HG03442 (cell line): Measurements from ENCODE around the gene ATG12.
"Not testable (repeated sequence)": the region's sequence is repeated elsewhere in the genome, so short reads cannot be mapped to it uniquely, and the experiment has no call there.

Experiments
- ATAC-seq: cut with Tn5 transposase; IDR thresholded peaks from one replicate; pipeline ENCODE4 v1.9.1; 2021; ENCODE audit warnings: mild to moderate bottlenecking, moderate library complexity; ENCODE audit not compliant: unreplicated experiment

ATG12 gene

GRCh38 chr5:115841382-115842088 lies at the start of gene ATG12, which contains the start of gene AP3S1:
Gene ATG12 (minus strand): TSS chr5:115841565. CDS start chr5:115841552, 13 bp downstream.
Gene AP3S1 (plus strand): TSS chr5:115841935. CDS start chr5:115842038, 103 bp downstream.
- peak; percentile 84 for ATAC-seq

DNA sequence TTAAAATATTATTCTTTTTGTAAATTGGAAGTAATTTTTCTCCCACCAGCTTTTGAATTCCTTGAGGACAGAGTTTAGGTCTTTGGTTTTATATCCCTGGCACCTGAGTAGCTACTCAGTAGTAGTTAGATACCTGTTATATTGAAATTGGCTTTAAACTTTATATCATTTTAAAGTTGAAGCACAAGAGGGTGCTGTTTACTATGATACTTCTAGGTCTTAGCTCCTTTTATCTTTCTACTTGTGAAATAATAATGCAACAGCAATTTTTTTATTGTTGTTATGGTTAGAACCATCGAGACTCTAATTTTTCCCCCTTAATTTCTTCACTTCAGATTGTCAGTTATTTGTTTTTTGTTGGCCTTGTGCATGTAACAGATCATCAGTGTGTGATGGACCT lies 46.7 kb upstream of the ATG12 start:
- ATAC-seq: no peak

GRCh38 chr5:115885208-115885607 lies 43.8 kb upstream of the ATG12 start:
- not testable (repeated sequence) for ATAC-seq

DNA sequence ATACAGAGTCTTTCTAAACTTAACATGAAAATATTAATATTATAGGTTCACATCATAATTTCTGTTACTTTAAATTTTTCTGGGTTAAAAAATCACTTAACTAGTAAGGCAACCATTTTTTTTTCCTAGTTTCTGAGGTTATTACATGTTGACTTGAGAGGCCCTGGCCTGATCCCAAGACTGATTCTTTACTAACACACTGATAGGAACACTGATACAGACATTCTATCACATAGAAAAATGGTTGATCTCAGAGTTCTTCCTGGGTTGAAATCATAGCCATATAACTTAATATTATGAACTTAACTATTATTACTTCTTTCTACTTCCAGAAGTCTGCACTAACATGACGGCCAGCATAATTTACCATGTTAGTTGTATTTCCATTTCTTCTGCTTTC lies 43.3 kb upstream of the ATG12 start:
- no peak for ATAC-seq

DNA sequence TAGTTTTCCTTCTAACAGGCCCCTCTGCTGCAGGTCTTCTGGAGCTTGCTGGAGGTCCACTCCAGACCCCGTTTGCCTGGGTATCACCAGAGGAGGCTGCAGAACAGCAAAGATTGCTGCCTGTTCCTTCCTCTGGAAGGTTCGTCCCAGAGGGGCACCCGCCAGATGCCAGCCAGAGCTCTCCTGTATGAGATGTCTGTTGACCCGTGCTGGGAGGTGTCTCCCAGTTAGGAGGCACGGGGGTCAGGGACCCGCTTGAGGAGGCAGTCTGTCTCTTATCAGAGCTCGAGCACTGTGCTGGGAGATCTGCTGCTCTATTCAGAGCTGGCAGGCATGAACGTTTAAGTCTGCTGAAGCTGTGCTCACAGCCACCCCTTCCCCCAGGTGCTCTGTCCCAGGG lies 41.1 kb upstream of the ATG12 start:
- not testable (repeated sequence) for ATAC-seq

DNA sequence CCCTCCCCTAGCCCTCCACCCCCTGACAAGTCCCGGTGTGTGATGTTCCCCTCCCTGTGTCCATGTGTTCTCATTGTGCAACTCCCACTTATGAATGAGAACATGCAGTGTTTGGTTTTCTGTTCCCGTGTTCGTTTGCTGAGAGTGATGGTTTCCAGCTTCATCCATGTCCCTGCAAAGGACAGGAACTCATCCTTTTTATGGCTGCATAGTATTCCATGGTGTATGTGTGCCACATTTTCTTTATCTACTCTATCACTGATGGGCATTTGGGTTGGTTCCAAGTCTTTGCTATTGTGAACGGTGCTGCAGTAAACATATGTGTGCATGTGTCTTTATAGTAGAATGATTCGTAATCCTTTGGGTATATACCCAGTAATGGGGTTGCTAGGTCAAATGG lies 36.0 kb upstream of the ATG12 start:
- not testable (repeated sequence) for ATAC-seq

- no peak for ATAC-seq
Measured at GRCh38 chr5:115875447-115875846, 34.1 kb upstream of the ATG12 start.

GRCh38 chr5:115873392-115873791 lies 32.0 kb upstream of the ATG12 start:
- ATAC-seq: no peak

GRCh38 chr5:115872447-115872846 lies 31.1 kb upstream of the ATG12 start:
- ATAC-seq: no peak

DNA sequence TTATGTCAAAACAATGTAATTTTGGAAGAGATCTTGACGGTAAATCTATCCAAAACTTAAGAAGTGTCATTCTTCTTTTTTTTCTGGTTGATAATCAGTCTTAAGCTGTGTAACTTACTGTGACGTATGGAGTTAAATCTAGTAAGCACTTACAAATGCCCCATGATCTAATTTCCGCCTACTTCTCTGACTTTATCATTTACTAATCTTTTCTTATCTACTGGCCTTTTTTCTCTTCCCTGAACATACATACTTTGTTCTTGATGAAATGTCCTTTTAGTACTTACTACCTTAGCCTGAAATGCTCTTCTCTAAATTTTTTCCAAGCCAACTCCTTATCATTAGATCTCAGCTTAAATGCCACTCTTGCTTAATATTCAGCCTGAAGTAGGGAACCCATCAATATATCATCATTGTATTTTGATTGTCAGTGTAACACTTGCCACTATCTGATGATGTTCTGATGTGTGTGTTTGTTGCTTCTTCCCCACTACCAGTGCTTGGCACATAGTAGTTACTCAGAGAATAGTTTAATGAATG lies 28.0 kb upstream of the ATG12 start:
- ATAC-seq: no peak

- no peak for ATAC-seq
Measured at GRCh38 chr5:115859378-115859777, 18.0 kb upstream of the ATG12 start.

DNA sequence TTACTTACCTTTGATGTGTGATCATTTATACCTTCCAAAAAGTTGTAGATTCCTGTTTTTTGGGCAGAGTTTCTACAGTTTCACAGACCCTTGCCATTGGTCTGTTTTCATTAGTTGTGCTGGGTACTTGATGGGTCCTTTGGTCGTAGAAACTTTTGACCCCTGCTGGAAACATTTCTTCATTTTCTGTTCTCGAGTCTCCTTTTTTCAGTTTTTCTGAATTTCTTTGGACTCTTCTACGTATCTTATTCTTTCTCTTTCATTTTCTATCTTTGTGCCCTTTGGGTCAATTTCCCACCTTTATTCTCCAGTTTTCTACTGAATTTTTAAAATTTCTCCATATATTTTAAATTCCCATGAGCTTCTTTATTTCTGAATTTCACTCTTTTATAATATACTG lies 17.0 kb upstream of the ATG12 start:
- ATAC-seq: no peak

DNA sequence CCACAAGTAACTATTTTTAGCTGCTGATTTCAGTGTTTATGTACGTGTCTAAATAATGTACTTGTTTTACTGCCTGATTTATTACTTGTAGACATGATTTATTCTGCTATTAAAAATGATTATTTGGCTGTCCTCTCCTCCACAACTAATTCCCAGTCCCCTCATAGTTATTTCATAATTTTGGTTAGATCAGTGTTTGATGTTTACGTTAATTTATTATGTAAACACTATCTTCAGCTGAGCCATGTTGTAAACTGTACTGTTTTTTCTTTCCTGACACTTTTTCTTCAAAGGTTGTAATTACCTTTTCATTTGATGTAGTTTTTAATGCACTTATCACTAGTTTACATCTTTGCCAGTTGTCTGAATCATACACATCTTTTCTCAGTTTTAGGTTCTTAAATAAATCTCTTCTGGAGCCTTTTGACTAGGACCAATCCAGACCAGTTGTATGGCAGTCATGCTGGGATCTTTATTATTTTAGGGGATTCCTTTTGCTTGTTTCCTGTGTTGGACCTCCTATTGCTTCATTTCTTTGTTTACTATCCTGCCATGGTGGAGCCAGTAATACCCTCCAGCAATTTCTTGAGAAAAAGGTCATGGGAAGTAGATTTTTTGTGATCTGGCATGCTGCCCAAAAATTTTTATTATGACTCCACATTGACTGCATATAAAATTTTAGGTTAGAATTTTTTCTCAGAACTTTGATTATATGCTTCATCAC lies 16.4 kb upstream of the ATG12 start:
- no peak for ATAC-seq

DNA sequence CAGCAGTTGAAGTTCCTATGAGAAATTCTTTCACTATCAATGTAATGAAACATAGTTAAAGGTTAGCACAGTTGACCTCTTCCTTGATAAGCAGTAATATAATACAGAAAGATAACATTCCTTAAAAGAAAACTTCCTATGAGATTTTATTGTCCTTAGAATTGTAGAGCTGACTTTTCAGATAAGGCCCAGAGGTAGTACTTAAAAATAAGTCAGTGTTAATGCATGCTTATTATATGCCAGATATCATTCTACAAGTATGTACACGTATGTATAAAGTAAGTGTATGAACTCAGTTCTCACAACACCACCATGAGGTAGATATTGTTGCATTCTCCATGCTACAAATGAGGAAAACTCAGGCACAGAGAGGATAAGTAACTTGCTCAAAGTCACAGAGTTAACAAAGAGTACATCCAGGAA lies 15.7 kb upstream of the ATG12 start:
- no peak for ATAC-seq

GRCh38 chr5:115855959-115856358 lies 14.6 kb upstream of the ATG12 start:
- no peak for ATAC-seq

DNA sequence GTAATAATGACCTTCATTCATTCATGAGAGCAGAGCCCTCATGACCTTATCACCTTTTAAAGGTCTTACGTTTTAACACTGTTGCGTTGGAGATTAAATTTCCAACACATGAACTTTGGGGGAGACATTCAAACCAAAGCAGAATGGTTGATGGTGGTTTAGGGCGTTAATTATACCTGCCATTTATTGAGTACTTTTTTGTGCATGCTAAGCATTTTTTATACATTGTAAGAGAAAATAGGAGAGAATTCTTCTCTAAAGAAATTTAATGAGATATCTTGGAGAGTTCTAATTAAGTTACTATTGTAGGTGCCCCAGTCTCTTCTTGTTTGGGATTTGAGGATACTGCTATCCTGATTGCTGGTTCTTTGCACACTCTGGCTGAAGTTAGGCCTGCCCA lies 12.8 kb upstream of the ATG12 start:
- ATAC-seq: no peak

- no peak for ATAC-seq
Measured at GRCh38 chr5:115850744-115851416, 9.5 kb upstream of the ATG12 start.

DNA sequence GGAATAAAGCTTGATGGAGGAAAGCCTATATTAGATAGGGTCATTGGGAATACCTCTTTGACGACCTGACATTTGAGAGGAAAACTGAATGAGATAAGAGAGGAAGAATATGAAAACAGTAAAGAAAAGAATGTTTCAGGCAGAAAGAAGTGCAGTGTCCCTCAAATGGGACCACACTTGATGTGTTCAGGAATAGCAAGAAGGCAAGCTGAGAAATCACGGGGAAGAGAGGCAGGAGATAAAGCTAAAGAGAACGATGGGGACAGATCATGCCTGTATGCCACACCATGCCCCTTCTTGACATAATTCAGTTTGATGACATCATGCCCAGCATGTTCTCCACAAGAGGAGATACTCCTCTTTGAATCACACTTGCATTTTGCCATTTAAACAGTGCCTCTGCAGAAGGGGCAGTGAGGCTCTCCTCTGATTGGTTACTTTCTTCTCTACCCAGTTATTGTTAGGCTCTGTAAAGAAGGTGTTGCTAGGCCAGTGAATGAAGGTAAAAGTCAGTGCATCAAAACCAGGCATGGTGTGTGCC lies 8.0 kb upstream of the ATG12 start:
- ATAC-seq: no peak

DNA sequence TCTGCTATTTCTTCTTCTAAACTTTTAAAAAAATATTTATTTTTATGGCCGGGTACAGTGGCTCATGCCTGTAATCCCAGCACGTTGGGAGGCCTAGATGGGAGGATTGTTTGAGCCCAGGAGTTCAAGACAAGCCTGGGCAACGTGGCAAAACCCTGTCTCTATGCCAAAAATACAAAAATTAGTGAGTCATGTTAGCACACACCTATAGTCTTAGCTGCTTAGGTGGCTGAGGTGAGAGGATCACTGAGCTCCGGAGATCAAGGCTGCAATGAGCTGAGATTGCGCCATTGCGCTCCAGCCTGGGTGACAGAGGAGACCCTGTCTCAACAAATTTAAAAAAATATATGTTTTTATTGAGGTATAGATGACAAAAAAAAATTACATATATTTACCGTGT lies 5.9 kb upstream of the ATG12 start:
- ATAC-seq: no peak

DNA sequence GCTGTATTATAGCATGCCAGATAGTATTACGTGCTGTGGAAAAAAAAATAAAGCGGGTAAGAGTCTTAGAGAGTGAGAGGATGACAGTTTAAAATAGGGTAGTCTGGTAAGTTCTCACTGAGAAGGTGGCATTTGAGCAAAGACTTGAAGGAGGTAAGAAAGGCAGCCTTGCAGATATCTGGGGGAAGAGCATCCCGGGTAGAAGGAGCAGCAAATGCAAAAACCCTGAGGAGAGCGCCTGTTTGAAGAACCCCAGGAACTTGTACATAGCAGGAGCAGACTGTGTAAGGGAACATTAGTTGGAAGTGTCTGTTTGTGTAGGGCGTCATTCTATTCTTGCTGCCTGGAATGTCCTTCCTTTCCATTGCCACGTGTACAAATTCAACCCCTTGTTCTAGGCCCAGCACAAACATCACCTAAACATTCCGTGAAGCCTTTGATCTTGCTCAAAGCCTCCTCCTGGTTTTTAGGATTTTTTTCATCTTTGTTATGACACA lies 3.0 kb upstream of the ATG12 start:
- no peak for ATAC-seq
